GM23338 (cell line): ENCODE measurements around the gene TMUB2. TPM values are rescaled to one million over a fixed set of nuclear protein-coding genes. Genes with fewer than 3 reads are reported as not detected.

ENCODE experiments used
- ATAC-seq: fragments of 200-7000 bp; cut with Tn5 transposase; 3 replicates; pipeline ENCODE4 v1.9.1; 2020
- DNase-seq: peaks from one replicate; pipeline ENCODE4 v3.0.0-alpha.2; 2015; ENCODE audit warnings: low spot score
- H2AFZ ChIP-seq: fragments of 200-600 bp; sonication (generic); 2 replicates; pipeline ENCODE4 v1.8.0; 2016; ENCODE audit warnings: antibody characterized with exemption, mild to moderate bottlenecking, moderate library complexity
- H3F3A ChIP-seq: fragments of 200-600 bp; sonication (generic); replicated peaks from 2 replicates; pipeline ENCODE4 v1.8.0; 2017; ENCODE audit warnings: antibody characterized with exemption, mixed run types, low read depth
- H3K27ac ChIP-seq: fragments of 200-600 bp; sonication (generic); 2 replicates; pipeline ENCODE4 v1.6.1; 2016; ENCODE audit warnings: low read depth
- H3K27me3 ChIP-seq: fragments of 200-600 bp; sonication (generic); 2 replicates; pipeline ENCODE4 v1.8.0; 2016; ENCODE audit warnings: mild to moderate bottlenecking, mixed run types, moderate library complexity; ENCODE audit not compliant: insufficient read depth
- H3K36me3 ChIP-seq: fragments of 200-600 bp; sonication (generic); 2 replicates; pipeline ENCODE4 v1.8.0; 2016; ENCODE audit warnings: mild to moderate bottlenecking; ENCODE audit not compliant: insufficient read depth
- H3K4me1 ChIP-seq: fragments of 200-600 bp; sonication (generic); 2 replicates; pipeline ENCODE4 v1.8.0; 2016; ENCODE audit warnings: mild to moderate bottlenecking, moderate library complexity; ENCODE audit not compliant: insufficient read depth
- H3K4me2 ChIP-seq: fragments of 200-600 bp; sonication (generic); 2 replicates; pipeline ENCODE4 v1.7.1; 2017; ENCODE audit warnings: mixed run types
- H3K4me3 ChIP-seq: fragments of 200-600 bp; sonication (generic); 2 replicates; pipeline ENCODE4 v1.6.1; 2016; ENCODE audit warnings: mixed run types
- H3K79me2 ChIP-seq: fragments of 200-600 bp; sonication (generic); replicated peaks from 2 replicates; pipeline ENCODE4 v1.8.0; 2017; ENCODE audit warnings: mild to moderate bottlenecking; ENCODE audit not compliant: insufficient read depth
- H3K9me2 ChIP-seq: fragments of 200-600 bp; sonication (generic); 2 replicates; pipeline ENCODE4 v1.8.0; 2017; ENCODE audit not compliant: insufficient read depth
- H4K20me1 ChIP-seq: fragments of 200-600 bp; sonication (generic); replicated peaks from 2 replicates; pipeline ENCODE4 v1.8.0; 2017; ENCODE audit warnings: mild to moderate bottlenecking; ENCODE audit not compliant: insufficient read depth
- H3K27ac Mint-ChIP-seq: 2 replicates; pipeline ENCODE4 v1.8.0; 2020; ENCODE audit warnings: inconsistent platforms, mild to moderate bottlenecking, moderate library complexity, mixed read lengths
- H3K27me3 Mint-ChIP-seq: 3 replicates; pipeline ENCODE4 v1.8.0; 2022; ENCODE audit warnings: low read depth, mild to moderate bottlenecking, moderate library complexity, mixed read lengths, inconsistent platforms; ENCODE audit not compliant: insufficient read depth, poor library complexity
- H3K36me3 Mint-ChIP-seq: 3 replicates; pipeline ENCODE4 v1.8.0; 2021; ENCODE audit warnings: low read depth, mild to moderate bottlenecking, inconsistent platforms, moderate library complexity, mixed read lengths
- H3K4me1 Mint-ChIP-seq: 3 replicates; pipeline ENCODE4 v1.8.0; 2020; ENCODE audit warnings: mild to moderate bottlenecking, inconsistent platforms, mixed read lengths
- H3K4me3 Mint-ChIP-seq: 3 replicates; pipeline ENCODE4 v1.8.0; 2021; ENCODE audit warnings: moderate library complexity, mild to moderate bottlenecking, inconsistent platforms, mixed read lengths
- H3K9me3 Mint-ChIP-seq: 3 replicates; pipeline ENCODE4 v1.8.0; 2020; ENCODE audit warnings: moderate library complexity, mild to moderate bottlenecking, inconsistent platforms, mixed read lengths
- EZH2phosphoT487 ChIP-seq: fragments of 200-600 bp; sonication (generic); IDR thresholded peaks from one replicate; pipeline ENCODE4 v1.8.1; 2018; ENCODE audit warnings: antibody characterized with exemption; ENCODE audit not compliant: unreplicated experiment
- POLR2AphosphoS5 ChIP-seq: IDR thresholded peaks from 2 replicates; pipeline ENCODE4 v1.6.1; 2016; ENCODE audit warnings: antibody characterized with exemption, low read depth
- polyA plus RNA-seq: library from polyadenylated mRNA; unstranded; fragments of >200 nt; fragmentation: Nextera tagmentation; extraction: Ambion mirVana; gene quantifications from 2 replicates; pipeline ENCODE4 v1.2.1, GENCODE V29; 2016
- total RNA-seq: library from RNA; depleted of rRNA; stranded (reverse); fragments of >200 nt; shearing (Covaris generic); gene quantifications from 2 replicates; pipeline ENCODE4 v1.2.3, GENCODE V29; 2014
- TF ChIP-seq, protein P1 (sequence below), 2 experiments: fragments of 200-600 bp in 1 of 2; sonication (generic) in 1 of 2; conservative IDR thresholded peaks; 2 replicates each; pipeline versions ENCODE4 v1.5.1 to v1.6.1; 2016 to 2017; ENCODE audit warnings: antibody characterized with exemption in 2 of 2, low read depth in 2 of 2, mild to moderate bottlenecking in 2 of 2, moderate library complexity in 1 of 2

Gene TMUB2
- total and polyA plus RNA-seq, 2 experiments from 2014 or later = 16.5 to 20.8 TPM

DNA sequence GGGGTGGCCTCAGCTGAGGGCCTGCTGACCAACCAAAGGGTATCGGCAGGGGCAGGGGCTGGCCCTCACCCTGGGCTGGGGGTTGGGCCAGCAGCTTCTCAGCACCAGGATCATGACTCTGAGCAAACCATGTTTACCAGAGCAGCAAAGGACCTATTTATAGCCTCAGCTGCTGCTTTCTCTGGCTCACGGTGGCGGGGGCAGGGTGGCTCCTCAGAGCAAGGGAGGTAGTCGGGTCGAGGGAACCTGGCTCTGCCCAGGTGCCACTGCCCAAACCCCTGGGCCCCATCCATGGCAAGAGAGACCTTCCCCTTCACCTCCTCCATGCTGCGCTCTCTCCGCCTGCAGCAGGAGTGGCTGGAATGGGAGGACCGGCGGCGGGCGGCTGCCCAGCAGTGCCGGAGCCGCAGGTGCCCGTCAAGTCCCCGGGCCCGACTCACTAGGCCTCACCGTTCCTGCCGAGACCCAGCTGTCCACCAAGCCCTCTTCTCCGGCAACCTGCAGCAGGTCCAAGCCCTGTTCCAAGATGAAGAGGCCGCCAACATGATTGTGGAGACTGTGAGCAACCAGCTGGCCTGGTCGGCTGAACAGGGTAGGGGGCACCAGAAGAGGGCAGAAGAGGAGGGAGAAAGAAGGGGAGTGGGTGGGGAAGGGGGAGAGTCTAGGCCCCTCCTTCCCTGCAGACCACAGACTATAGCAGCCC lies 16.1 kb upstream of the TMUB2 start, which contains the start of gene ASB16:
Gene ASB16 (plus strand): TSS at position 206 of the 703 bp plus-strand sequence. CDS start 86 bp downstream, at position 292.
- H3K27me3 Mint-ChIP-seq = peaks cover 11% of the 10 kb centered on the region
- no peaks in the 10 kb centered on the region for H3K27me3 ChIP-seq
- H3K36me3 ChIP-seq = no peaks in the 10 kb centered on the region
- no peak within 1 kb of the TSS for H3K27ac Mint-ChIP-seq
- H3K4me3 Mint-ChIP-seq = 0 out of 3 replicates have a peak within 1 kb of the TSS, but pooled peaks have one; percentile 22
- peak within 1 kb of the TSS; percentile 62 for H3K4me2 ChIP-seq
- no peaks in the 10 kb centered on the region for H3K79me2 ChIP-seq
- no peaks in the 10 kb centered on the region for H4K20me1 ChIP-seq
- no peak within 1 kb of the TSS for H3K27ac ChIP-seq
- H3K4me1 ChIP-seq = peaks cover 14% of the 10 kb centered on the region
- peak within 1 kb of the TSS; percentile 34; the same call in 1 of the 2 replicates for H3K4me3 ChIP-seq
- DNase-seq (peak; percentile 53), ATAC-seq (peak; percentile 64)
- TF ChIP-seq, protein P1, sequence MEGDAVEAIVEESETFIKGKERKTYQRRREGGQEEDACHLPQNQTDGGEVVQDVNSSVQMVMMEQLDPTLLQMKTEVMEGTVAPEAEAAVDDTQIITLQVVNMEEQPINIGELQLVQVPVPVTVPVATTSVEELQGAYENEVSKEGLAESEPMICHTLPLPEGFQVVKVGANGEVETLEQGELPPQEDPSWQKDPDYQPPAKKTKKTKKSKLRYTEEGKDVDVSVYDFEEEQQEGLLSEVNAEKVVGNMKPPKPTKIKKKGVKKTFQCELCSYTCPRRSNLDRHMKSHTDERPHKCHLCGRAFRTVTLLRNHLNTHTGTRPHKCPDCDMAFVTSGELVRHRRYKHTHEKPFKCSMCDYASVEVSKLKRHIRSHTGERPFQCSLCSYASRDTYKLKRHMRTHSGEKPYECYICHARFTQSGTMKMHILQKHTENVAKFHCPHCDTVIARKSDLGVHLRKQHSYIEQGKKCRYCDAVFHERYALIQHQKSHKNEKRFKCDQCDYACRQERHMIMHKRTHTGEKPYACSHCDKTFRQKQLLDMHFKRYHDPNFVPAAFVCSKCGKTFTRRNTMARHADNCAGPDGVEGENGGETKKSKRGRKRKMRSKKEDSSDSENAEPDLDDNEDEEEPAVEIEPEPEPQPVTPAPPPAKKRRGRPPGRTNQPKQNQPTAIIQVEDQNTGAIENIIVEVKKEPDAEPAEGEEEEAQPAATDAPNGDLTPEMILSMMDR (conservative IDR thresholded peaks at IDR 0.05; ENCODE audit: low read depth in 2 of 2) = peak; percentile 34 to 69
- TF ChIP-seq EZH2phosphoT487 = no peak
- peaks cover 14% of the 10 kb centered on the region for H3K4me1 Mint-ChIP-seq
- peaks cover 9% of the 10 kb centered on the region; the same call in 1 of the 2 replicates for H3F3A ChIP-seq
- no peaks in the 10 kb centered on the region for H3K9me2 ChIP-seq
- no peak within 1 kb of the TSS for H2AFZ ChIP-seq
- H3K9me3 Mint-ChIP-seq = no peaks in the 10 kb centered on the region
- peaks cover 6% of the 10 kb centered on the region; the same call in 2 of the 3 replicates for H3K36me3 Mint-ChIP-seq

DNA sequence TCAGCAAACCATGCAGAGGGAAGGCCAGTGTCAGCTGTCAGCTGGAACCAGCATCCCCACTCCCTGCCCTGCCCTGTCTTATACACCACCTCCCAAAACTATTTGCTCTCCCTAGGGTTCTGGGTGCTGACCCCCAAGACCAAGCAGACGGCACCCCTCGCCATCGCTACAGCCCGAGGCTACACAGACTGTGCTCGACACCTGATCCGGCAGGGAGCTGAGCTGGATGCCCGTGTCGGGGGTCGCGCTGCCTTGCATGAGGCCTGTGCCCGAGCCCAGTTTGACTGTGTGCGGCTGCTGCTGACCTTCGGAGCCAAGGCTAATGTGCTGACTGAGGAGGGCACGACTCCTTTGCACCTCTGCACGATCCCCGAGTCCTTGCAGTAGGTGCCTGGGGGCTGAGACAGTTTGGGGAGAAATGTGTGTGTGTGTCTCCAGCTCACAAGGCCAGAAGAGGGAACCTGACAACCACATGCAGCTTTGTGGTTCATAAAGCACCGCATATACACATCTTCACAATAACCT lies 14.8 kb upstream of the TMUB2 start:
- Mint-ChIP-seq H3K9me3 (no peaks in the 10 kb centered on the region), H3K27me3 (peaks cover 11% of the 10 kb centered on the region), H3K4me3 (no peak overlapping the region), H3K36me3 (peaks cover 15% of the 10 kb centered on the region), H3K27ac (peak overlapping the region; percentile 57; the same call in 1 of the 2 replicates), H3K4me1 (peaks cover 14% of the 10 kb centered on the region)
- peaks cover 9% of the 10 kb centered on the region; the same call in 1 of the 2 replicates for H3F3A ChIP-seq
- TF ChIP-seq POLR2AphosphoS5 = peak; percentile 24; the same call in 1 of the 2 replicates
- TF ChIP-seq, protein P1 (conservative IDR thresholded peaks at IDR 0.05; ENCODE audit: low read depth in 2 of 2) = no peak
- H3K4me3 ChIP-seq = no peak overlapping the region
- no peaks in the 10 kb centered on the region for H3K36me3 ChIP-seq
- no peaks in the 10 kb centered on the region for H3K27me3 ChIP-seq
- H3K79me2 ChIP-seq = no peaks in the 10 kb centered on the region
- DNase-seq (no peak), ATAC-seq (no peak)
- H3K4me2 ChIP-seq = no peak overlapping the region
- no peaks in the 10 kb centered on the region for H3K9me2 ChIP-seq
- H3K27ac ChIP-seq = no peak overlapping the region
- peaks cover 14% of the 10 kb centered on the region for H3K4me1 ChIP-seq
- H4K20me1 ChIP-seq = no peaks in the 10 kb centered on the region; the same call in 1 of the 2 replicates
- no peak overlapping the region for H2AFZ ChIP-seq
